ENCODE results near the gene PRUNE1.

- TF ChIP-seq, protein P1, sequence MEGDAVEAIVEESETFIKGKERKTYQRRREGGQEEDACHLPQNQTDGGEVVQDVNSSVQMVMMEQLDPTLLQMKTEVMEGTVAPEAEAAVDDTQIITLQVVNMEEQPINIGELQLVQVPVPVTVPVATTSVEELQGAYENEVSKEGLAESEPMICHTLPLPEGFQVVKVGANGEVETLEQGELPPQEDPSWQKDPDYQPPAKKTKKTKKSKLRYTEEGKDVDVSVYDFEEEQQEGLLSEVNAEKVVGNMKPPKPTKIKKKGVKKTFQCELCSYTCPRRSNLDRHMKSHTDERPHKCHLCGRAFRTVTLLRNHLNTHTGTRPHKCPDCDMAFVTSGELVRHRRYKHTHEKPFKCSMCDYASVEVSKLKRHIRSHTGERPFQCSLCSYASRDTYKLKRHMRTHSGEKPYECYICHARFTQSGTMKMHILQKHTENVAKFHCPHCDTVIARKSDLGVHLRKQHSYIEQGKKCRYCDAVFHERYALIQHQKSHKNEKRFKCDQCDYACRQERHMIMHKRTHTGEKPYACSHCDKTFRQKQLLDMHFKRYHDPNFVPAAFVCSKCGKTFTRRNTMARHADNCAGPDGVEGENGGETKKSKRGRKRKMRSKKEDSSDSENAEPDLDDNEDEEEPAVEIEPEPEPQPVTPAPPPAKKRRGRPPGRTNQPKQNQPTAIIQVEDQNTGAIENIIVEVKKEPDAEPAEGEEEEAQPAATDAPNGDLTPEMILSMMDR (IDR thresholded peaks at IDR 0.05), result no peak
- no peak for TF ChIP-seq POLR2AphosphoS5 (IDR thresholded peaks at IDR 0.05)
Measured at GRCh38 chr1:150999051-150999674, 9.1 kb upstream of the PRUNE1 start.
